Neural progenitor cell (in vitro differentiated cells): Measurements from ENCODE around the gene MED31.

ENCODE experiments used
- CTCF ChIP-seq: fragments of 200-600 bp; sonication (generic); IDR thresholded peaks from 2 replicates; pipeline ENCODE4 v1.5.1; 2017; ENCODE audit warnings: antibody characterized with exemption, mild to moderate bottlenecking
- EZH2 ChIP-seq: fragments of 200-600 bp; sonication (generic); IDR thresholded peaks from 2 replicates; pipeline ENCODE4 v1.6.1; 2017; ENCODE audit warnings: antibody characterized with exemption, mild to moderate bottlenecking, moderate library complexity

- TF ChIP-seq CTCF (no peak), EZH2 (no peak)
Measured at GRCh38 chr17:6683081-6683684, 31.8 kb upstream of the MED31 start.
